Stimulated activated naive B cell treated with anti-CD40 and anti-IgM and Interleukin-4, amounts not matched to agents 10 μg/mL and 1 μg/mL and 100 μg/mL, for 72 hours (primary cell): ENCODE measurements around the gene ZNF652.
"Not testable (repeated sequence)": the region's sequence is repeated elsewhere in the genome, so short reads cannot be mapped to it uniquely, and the experiment has no call there.

Source experiments
- ATAC-seq, 2 donors: fragments of 150-1000 bp; cut with Tn5 transposase; replicated peaks; 2 replicates each; pipeline ENCODE4 v1.10.0; 2021; ENCODE audit warnings: moderate library complexity in 1 of 2
- DNase-seq: peaks from one replicate; pipeline ENCODE4 v3.0.0; 2021
- H3K27ac Mint-ChIP-seq: one replicate; pipeline ENCODE4 v1.8.0; 2022; ENCODE audit warnings: mild to moderate bottlenecking, mixed read lengths
- H3K27me3 Mint-ChIP-seq, 2 donors: one replicate each; pipeline ENCODE4 v1.8.0; 2022; ENCODE audit warnings: mixed read lengths in 2 of 2
- H3K36me3 Mint-ChIP-seq, 2 donors: one replicate each; pipeline ENCODE4 v1.8.0; 2022; ENCODE audit warnings: mixed read lengths in 2 of 2, mild to moderate bottlenecking in 1 of 2
- H3K4me1 Mint-ChIP-seq, 2 donors: one replicate each; pipeline ENCODE4 v1.8.0; 2022; ENCODE audit warnings: mixed read lengths in 2 of 2, mild to moderate bottlenecking in 1 of 2
- H3K4me3 Mint-ChIP-seq, 2 donors: one replicate each; pipeline ENCODE4 v1.8.0; 2022; ENCODE audit warnings: mild to moderate bottlenecking in 2 of 2, mixed read lengths in 2 of 2, moderate library complexity in 1 of 2
- H3K9me3 Mint-ChIP-seq, 2 donors: one replicate each; pipeline ENCODE4 v1.8.0; 2022; ENCODE audit warnings: mixed read lengths in 2 of 2, mild to moderate bottlenecking in 1 of 2

The ZNF652 gene

GRCh38 chr17:49375544-49375943, 13.5 kb upstream of the ZNF652 start:
- no peak overlapping the region for H3K27ac Mint-ChIP-seq

GRCh38 chr17:49373115-49373514, 11.1 kb upstream of the ZNF652 start:
- Mint-ChIP-seq H3K27me3 (no peaks in the 10 kb centered on the region), H3K4me1 (peaks cover 27 to 62% of the 10 kb centered on the region in 2 donors), H3K4me3 (no peak overlapping the region), H3K27ac (peak overlapping the region; percentile 79), H3K36me3 (no peaks in the 10 kb centered on the region), H3K9me3 (no peaks in the 10 kb centered on the region)
- DNase-seq = no peak
- no peak for ATAC-seq

More at GRCh38 chr17:49375544-49375943, 13.5 kb upstream of the ZNF652 start:
- ATAC-seq (no peak), DNase-seq (no peak)
- H3K36me3 Mint-ChIP-seq = peaks cover 6 to 15% of the 10 kb centered on the region in 2 donors
- H3K4me1 Mint-ChIP-seq = peaks cover 33 to 53% of the 10 kb centered on the region in 2 donors
- peaks cover 5 to 6% of the 10 kb centered on the region in 2 donors for H3K9me3 Mint-ChIP-seq
- no peak overlapping the region for H3K4me3 Mint-ChIP-seq
- no peaks in the 10 kb centered on the region for H3K27me3 Mint-ChIP-seq

GRCh38 chr17:49372425-49372824, 10.4 kb upstream of the ZNF652 start:
- H3K9me3 Mint-ChIP-seq = no peaks in the 10 kb centered on the region
- DNase-seq = no peak

GRCh38 chr17:49370971-49371834, 9.2 kb upstream of the ZNF652 start:
- DNase-seq (no peak), ATAC-seq (no peak)
- H3K4me1 Mint-ChIP-seq = peaks cover 19 to 51% of the 10 kb centered on the region in 2 donors
- H3K9me3 Mint-ChIP-seq = no peaks in the 10 kb centered on the region
- no peak overlapping the region for H3K4me3 Mint-ChIP-seq
- peaks cover 0 to 3% of the 10 kb centered on the region in 2 donors for H3K36me3 Mint-ChIP-seq
- H3K27ac Mint-ChIP-seq = peak overlapping the region; percentile 65
- H3K27me3 Mint-ChIP-seq = no peaks in the 10 kb centered on the region

More at GRCh38 chr17:49372425-49372824, 10.4 kb upstream of the ZNF652 start:
- ATAC-seq = peak in 1 of 2 donors; percentile 57
- Mint-ChIP-seq H3K27me3 (no peaks in the 10 kb centered on the region), H3K4me1 (peaks cover 25 to 62% of the 10 kb centered on the region in 2 donors), H3K36me3 (no peaks in the 10 kb centered on the region), H3K4me3 (peak overlapping the region in 1 of 2 donors; percentile 46), H3K27ac (peak overlapping the region; percentile 90)

GRCh38 chr17:49369760-49370159, 7.7 kb upstream of the ZNF652 start:
- H3K36me3 Mint-ChIP-seq = peaks cover 0 to 3% of the 10 kb centered on the region in 2 donors
- H3K4me3 Mint-ChIP-seq = no peak overlapping the region
- no peak for ATAC-seq
- no peak overlapping the region for H3K27ac Mint-ChIP-seq
- H3K27me3 Mint-ChIP-seq = no peaks in the 10 kb centered on the region
- no peaks in the 10 kb centered on the region for H3K9me3 Mint-ChIP-seq
- DNase-seq = no peak
- H3K4me1 Mint-ChIP-seq = peaks cover 19 to 60% of the 10 kb centered on the region in 2 donors

GRCh38 chr17:49369089-49369488, 7.0 kb upstream of the ZNF652 start:
- H3K4me1 Mint-ChIP-seq = peaks cover 19 to 60% of the 10 kb centered on the region in 2 donors
- peaks cover 0 to 3% of the 10 kb centered on the region in 2 donors for H3K36me3 Mint-ChIP-seq
- H3K9me3 Mint-ChIP-seq = no peaks in the 10 kb centered on the region
- DNase-seq (no peak), ATAC-seq (no peak)
- no peak overlapping the region for H3K27ac Mint-ChIP-seq
- no peak overlapping the region for H3K4me3 Mint-ChIP-seq
- no peaks in the 10 kb centered on the region for H3K27me3 Mint-ChIP-seq

GRCh38 chr17:49365667-49366066, 3.6 kb upstream of the ZNF652 start:
- ATAC-seq (no peak), DNase-seq (no peak)
- H3K36me3 Mint-ChIP-seq = peaks cover 0 to 8% of the 10 kb centered on the region in 2 donors
- H3K27ac Mint-ChIP-seq = peak overlapping the region; percentile 86
- H3K4me1 Mint-ChIP-seq = peaks cover 12 to 38% of the 10 kb centered on the region in 2 donors
- H3K9me3 Mint-ChIP-seq = no peaks in the 10 kb centered on the region
- H3K27me3 Mint-ChIP-seq = no peaks in the 10 kb centered on the region
- no peak overlapping the region for H3K4me3 Mint-ChIP-seq

- DNase-seq, ATAC-seq, H3K27me3 Mint-ChIP-seq, H3K4me3 Mint-ChIP-seq, H3K9me3 Mint-ChIP-seq, H3K27ac Mint-ChIP-seq, H3K36me3 Mint-ChIP-seq: not testable (repeated sequence)
- peaks cover 17 to 38% of the 10 kb centered on the region in 2 donors for H3K4me1 Mint-ChIP-seq
Observed at GRCh38 chr17:49365126-49365525, 3.1 kb upstream of the ZNF652 start.

GRCh38 chr17:49364119-49364518, 2.1 kb upstream of the ZNF652 start:
- no peaks in the 10 kb centered on the region for H3K27me3 Mint-ChIP-seq
- DNase-seq (no peak), ATAC-seq (no peak)
- H3K4me1 Mint-ChIP-seq = peaks cover 24 to 42% of the 10 kb centered on the region in 2 donors
- H3K4me3 Mint-ChIP-seq = no peak overlapping the region
- peaks cover 0 to 9% of the 10 kb centered on the region in 2 donors for H3K36me3 Mint-ChIP-seq
- no peaks in the 10 kb centered on the region for H3K9me3 Mint-ChIP-seq
- no peak overlapping the region for H3K27ac Mint-ChIP-seq

GRCh38 chr17:49363251-49363650, 1.2 kb upstream of the ZNF652 start:
- peaks cover 0 to 9% of the 10 kb centered on the region in 2 donors for H3K36me3 Mint-ChIP-seq
- ATAC-seq = no peak
- no peaks in the 10 kb centered on the region for H3K9me3 Mint-ChIP-seq
- H3K27ac Mint-ChIP-seq = no peak overlapping the region
- H3K4me1 Mint-ChIP-seq = peaks cover 30 to 46% of the 10 kb centered on the region in 2 donors
- no peak overlapping the region for H3K4me3 Mint-ChIP-seq
- H3K27me3 Mint-ChIP-seq = no peaks in the 10 kb centered on the region
- no peak for DNase-seq

GRCh38 chr17:49362723-49363117, 670 bp upstream of the ZNF652 start:
- peak overlapping the region; percentile 82 to 84 for H3K4me3 Mint-ChIP-seq
- H3K27me3 Mint-ChIP-seq = no peaks in the 10 kb centered on the region
- ATAC-seq (no peak), DNase-seq (no peak)
- H3K4me1 Mint-ChIP-seq = peaks cover 34 to 51% of the 10 kb centered on the region in 2 donors
- H3K36me3 Mint-ChIP-seq = peaks cover 0 to 9% of the 10 kb centered on the region in 2 donors
- H3K27ac Mint-ChIP-seq = peak overlapping the region; percentile 63
- H3K9me3 Mint-ChIP-seq = no peaks in the 10 kb centered on the region

- H3K27me3 Mint-ChIP-seq = no peaks in the 10 kb centered on the region
- DNase-seq (peak; percentile 68), ATAC-seq (peak; percentile 60 to 73)
- H3K4me3 Mint-ChIP-seq = peak overlapping the region; percentile 83 to 90
- H3K4me1 Mint-ChIP-seq = peaks cover 36 to 60% of the 10 kb centered on the region in 2 donors
- H3K27ac Mint-ChIP-seq = peak overlapping the region; percentile 91
- H3K9me3 Mint-ChIP-seq = no peaks in the 10 kb centered on the region
- H3K36me3 Mint-ChIP-seq = peaks cover 0 to 6% of the 10 kb centered on the region in 2 donors
Observed at GRCh38 chr17:49361129-49361901, 735 bp downstream of the ZNF652 start.

GRCh38 chr17:49360796-49361128, 1.3 kb downstream of the ZNF652 start:
- H3K27ac Mint-ChIP-seq = peak overlapping the region; percentile 91
- H3K4me3 Mint-ChIP-seq = peak overlapping the region; percentile 83 to 90
- H3K36me3 Mint-ChIP-seq = peaks cover 0 to 6% of the 10 kb centered on the region in 2 donors
- no peaks in the 10 kb centered on the region for H3K9me3 Mint-ChIP-seq
- H3K4me1 Mint-ChIP-seq = peaks cover 36 to 55% of the 10 kb centered on the region in 2 donors
- ATAC-seq (no peak), DNase-seq (no peak)
- no peaks in the 10 kb centered on the region for H3K27me3 Mint-ChIP-seq

GRCh38 chr17:49359990-49360795, 1.9 kb downstream of the ZNF652 start:
- Mint-ChIP-seq H3K27me3 (no peaks in the 10 kb centered on the region), H3K4me3 (peak overlapping the region; percentile 83 to 90), H3K27ac (peak overlapping the region; percentile 91), H3K9me3 (no peaks in the 10 kb centered on the region), H3K4me1 (peaks cover 34 to 52% of the 10 kb centered on the region in 2 donors), H3K36me3 (peaks cover under 1 to 7% of the 10 kb centered on the region in 2 donors)
- ATAC-seq = no peak
- DNase-seq = no peak
